Hematopoietic multipotent progenitor cell treated with erythropoietin and hydrocortisone succinate and interleukin-3 and kit ligand, for 6 days (in vitro differentiated cells): Measurements from ENCODE around the gene ALDOA.
"Not testable (repeated sequence)": the region's sequence is repeated elsewhere in the genome, so short reads cannot be mapped to it uniquely, and the experiment has no call there.

Experiments used
- DNase-seq: peaks from one replicate; pipeline ENCODE4 v3.0.0-alpha.2; 2015

ALDOA gene

GRCh38 chr16:30092373-30093010, 26.9 kb downstream of the ALDOA start:
- peak; percentile 94 for DNase-seq

GRCh38 chr16:30094541-30095165, 29.1 kb downstream of the ALDOA start:
- peak; percentile 34 for DNase-seq

DNA sequence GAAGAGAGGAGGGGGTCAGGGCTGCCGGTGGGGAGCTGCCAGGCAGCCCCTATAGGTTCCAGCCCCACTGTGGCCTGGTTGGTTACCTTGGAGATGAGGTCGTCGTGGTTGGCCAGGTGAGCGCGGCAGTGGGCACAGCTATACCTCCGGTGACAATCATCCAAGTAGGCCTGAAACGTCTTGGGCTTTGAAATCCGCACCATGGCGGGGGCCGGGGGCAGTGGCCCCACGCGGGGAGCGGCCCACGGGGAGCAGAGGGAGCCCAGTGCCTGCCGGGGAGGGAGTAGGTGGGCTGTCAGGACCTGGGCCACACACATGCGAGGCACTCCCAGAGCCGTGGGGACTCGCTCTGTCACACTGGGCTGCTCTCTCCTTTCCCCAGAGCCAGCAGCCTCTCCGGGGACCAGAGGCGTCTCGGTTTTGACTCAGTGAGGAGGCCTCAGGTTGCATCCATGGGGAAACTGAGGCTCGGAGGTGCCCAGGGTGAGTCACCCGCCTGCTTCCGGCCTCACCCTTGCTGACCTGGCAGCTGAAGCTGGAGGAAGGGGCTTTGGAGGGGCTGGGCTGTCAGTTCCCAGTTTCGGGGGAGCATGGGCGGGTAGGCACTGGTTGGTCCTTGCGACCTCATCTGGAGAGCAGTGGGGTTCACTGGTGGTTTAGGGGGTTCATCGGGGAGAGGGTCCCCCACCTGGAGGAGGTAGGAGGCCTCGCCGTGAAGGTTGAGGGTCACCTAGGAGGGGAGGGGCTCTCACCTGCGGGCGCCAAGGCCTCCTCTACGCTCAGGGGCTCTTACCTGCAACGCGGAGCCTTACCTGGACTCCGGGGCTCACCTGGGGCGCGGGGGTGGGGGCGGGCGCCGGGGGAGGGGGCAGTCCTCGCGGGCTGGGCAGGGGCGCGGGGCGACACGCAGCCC, 29.9 kb downstream of the ALDOA start:
- no peak for DNase-seq

GRCh38 chr16:30096105-30096861, 30.7 kb downstream of the ALDOA start, which contains the start of gene YPEL3:
YPEL3 (minus strand) TSS chr16:30096213; CDS start chr16:30095482, 731 bp downstream.
- DNase-seq: peak; percentile 92

GRCh38 chr16:30096862-30097563, 31.5 kb downstream of the ALDOA start:
- DNase-seq: peak; percentile 51

- DNase-seq: no peak
Observed at GRCh38 chr16:30104090-30104489, 38.5 kb downstream of the ALDOA start.

DNA sequence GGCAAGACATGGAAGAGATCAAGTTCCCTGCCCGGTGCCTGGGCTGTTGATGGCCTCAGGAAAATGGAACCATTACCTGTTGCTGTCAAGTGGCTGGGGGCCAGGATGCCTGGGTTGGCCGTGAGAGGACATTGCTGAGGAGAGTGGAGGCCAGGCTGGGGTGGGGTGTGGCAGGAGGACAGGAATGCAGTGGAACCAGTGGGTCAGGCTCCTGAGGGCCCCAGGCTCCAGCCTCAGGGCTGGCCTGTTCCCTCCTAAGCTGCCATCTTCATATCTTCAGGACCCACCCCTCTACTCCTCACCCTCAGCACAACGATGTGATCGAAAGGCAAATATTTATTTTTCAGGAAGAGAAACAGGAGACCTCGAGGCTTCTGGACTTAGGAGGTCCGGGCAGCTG, 38.9 kb downstream of the ALDOA start:
- DNase-seq: no peak

DNA sequence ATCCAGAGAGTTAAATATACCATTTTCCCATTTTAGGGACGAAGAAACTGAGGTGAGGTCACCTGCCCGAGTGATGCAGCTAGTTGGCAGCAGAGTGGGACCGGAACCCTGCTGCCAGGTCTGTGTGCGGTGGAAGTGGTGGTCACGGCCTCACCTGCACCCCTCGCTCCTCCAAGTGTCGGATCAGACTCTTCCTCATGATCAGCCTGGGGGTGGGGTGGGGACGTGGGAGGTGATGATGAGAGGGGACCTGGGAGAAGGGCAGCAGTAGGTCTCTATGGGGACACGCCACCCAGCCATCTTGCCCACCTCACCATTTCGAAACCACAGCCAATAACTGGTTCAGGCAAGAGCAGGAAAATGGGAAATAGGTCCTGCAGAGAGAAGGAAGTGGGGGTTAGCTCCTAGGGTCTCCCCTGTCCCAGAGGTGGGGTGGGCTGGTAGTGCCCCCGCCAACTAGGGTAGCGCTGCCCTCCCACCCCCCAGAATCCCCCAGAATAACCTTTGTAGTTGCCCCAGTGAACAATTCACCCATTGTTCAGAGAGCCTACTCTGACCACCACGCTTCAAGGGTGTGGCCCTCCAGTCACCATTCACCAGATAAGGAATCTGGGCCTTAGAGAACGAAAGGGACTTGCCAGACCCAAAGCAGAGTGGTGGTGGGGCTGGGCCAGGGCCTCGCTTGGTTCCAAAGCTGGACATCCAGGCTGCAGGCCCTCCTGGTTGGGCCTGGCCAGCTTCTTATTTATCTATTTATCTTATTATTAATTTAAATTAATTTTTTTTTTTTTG, 42.7 kb downstream of the ALDOA start:
- peak; percentile 71 for DNase-seq

DNA sequence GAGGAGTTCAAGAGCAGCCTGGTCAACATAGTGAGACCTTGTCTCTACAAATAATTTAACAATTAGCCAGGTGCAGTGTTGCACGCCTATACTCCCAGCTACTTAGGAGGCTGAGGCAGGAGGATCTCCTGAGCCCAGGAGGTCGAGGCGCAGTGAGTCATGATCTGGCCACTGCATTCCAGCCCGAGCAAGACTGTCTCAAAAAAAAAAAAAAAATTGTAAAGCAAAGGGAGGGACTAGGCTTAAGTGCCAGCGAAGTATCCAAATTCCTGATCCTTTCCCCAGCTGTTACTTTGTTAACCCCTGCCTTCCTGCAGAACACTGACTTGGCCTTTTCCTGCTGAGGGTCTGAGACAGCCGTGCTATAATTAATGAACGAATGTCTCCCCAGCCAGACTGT, 45.1 kb downstream of the ALDOA start:
- DNase-seq: no peak

GRCh38 chr16:30112197-30113030, 46.9 kb downstream of the ALDOA start:
- peak; percentile 65 for DNase-seq

DNA sequence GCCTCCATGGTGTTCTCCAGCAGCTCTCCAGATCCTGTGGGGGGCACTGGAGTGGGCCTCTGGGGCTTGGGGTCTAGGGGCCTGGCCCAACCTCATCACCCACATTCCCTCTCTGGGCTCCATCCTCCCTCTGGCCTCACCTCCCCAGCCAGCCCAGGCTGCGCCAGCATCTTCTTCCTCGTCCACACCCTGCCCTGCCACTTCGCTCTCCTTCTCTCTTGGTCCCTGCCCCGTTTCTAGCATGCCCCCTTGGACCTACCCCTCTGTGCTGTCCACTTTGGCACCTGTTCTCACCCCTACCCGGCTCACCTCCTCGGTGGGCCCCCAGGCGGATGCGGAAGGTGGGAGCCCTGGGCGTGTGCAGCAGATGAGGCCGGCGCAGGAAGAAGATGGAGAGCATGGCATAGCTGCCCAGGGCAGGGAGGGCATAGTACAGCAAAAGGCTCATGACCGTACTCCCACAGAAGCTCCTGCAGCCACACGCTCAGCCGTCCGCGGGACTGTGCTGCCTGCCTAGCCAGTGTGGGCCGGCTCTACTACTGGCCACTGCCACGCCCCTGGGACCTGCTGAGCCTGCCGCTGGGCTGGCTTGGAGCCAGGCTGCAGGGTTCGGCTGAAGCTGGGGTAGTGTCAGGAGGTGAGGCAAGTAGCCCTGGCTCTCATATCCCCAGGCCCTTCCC, 47.6 kb downstream of the ALDOA start, which contains the start of gene GDPD3:
Gene GDPD3 (minus strand): TSS at position 507 of the 680 bp plus-strand sequence. CDS start 59 bp downstream, at position 448.
- DNase-seq: peak; percentile 54

- DNase-seq: no peak
Observed at GRCh38 chr16:30113711-30114333, 48.3 kb downstream of the ALDOA start.

- DNase-seq: no peak
Observed at GRCh38 chr16:30114411-30114810, 48.9 kb downstream of the ALDOA start.

DNA sequence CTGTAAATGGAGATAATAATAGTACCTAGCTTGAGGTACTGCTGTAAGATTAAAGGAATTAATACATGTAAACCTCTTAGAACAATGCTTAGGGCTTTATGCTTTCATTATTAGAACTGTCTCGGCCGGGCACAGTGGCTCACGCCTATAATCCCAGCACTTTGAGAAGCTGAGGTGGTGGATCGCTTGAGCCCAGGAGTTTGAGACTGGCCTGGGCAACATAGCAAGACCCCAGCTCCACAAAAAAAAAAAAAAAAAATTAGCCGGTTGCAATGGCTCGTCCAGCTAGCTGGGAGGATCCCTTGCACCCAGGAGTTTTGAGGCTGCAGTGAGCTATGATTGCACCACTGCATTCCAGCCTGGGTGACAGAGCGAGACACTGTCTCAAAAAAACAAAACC, 49.3 kb downstream of the ALDOA start:
- DNase-seq: not testable (repeated sequence)

DNA sequence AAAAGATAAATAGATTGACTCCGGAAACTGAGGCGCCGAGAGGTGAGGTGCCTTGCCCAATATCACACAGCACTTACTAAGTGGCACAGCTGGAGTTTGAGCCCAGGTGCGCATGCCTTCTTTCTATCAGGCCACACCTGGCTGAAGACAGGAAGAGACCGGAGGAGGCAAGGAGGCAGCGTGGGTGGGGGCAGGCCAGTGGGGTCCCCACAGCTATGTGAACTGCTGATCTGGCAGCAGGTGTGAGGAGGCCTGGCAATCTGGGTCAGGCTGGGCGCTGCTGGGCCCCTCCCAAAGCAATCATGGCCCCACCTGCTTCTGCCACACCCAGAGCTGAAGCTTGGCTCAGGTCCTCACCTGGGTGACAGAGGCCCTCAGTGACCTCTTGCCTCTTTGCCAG, 49.7 kb downstream of the ALDOA start:
- DNase-seq: no peak

DNA sequence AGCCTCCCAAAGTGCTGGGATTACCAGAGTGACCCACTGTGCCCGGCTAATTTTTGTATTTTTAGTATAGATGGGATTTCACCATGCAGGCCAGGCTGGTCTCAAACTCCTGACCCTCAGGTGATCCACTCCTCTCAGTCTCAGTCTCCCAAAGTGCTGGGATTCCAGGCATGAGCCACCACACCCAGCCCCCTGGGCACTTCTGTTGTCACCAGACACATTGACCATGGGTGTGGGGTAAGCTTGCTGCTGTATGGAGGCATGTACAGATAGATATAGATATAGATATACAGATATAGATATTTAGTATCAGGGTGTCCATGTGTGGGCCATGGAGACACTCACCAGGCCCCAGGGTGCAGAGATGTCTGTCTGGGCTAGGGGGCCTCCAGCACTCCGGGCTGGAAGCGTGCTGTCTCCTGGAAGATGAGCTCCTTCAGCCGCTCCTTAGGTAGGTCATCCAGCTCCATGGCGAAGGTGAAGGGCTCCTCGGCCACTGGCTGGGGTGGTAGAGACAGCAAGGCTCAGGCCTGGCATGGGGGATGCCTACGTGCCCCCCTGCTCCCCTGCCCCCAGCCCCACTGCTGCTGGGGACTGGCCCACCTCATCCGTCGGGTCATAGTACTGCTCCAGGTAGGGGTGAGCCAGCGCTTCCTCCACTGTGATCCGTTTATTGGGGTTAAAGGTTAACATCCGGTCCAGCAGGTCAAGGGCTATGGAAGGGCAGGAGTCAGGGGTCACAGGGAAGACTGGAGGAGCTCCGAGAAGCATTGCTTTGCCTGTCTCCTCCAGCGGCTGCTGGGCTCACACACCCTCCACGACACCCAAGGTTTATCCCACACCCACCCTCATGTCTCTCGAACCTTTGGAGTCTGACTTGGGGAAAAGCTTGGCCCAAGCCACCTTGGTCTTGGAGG, 51.0 kb downstream of the ALDOA start:
- DNase-seq: no peak

DNA sequence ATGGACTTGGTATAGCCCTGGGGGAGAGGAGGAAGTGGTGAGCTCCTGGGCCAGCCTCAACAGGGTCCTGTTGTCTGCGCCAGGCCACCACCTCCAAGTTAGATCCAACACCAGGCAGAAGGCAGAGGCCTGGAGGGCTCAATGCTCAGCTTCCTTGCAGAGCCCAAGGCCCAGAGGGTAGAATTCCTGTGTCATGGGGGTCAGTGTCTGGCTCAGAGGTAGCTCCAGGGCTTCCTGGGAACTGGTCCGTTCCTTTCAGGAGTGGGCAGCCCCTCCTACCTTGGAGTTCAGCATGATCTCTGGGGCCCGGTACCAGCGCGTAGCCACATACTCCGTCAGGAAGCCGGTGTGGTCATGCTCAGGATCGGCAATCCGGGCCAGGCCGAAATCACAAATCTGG, 52.2 kb downstream of the ALDOA start:
- DNase-seq: no peak

DNA sequence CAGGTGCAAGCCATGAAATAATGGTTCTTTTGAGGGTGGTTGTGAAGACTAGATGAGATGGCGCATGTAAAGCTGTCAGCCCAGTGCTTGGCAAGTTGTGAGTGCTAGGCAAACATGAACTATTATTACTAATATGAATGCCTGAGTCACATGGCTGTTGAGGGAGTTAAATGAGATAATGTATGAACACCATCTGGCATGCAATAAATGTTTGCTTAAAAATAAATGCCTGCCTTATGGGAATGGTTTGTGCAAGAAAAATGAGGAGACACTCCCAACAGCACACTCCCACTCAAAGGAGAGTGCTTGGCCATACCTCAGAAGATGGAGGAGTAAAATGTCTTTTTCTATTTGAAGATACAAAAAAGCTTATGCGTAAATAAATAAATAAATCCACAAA, 53.9 kb downstream of the ALDOA start:
- no peak for DNase-seq
